GM19099 (cell line): ENCODE results near the gene ZWILCH.

Experiments used
- POLR2A ChIP-seq: IDR thresholded peaks from 3 replicates; pipeline ENCODE4 v1.6.1; 2011; ENCODE audit warnings: low read depth; ENCODE audit not compliant: insufficient read length; ENCODE audit errors: extremely low read depth

The ZWILCH gene

GRCh38 chr15:66504563-66505429, at the start of gene ZWILCH, which contains the start of gene RPL4:
Gene ZWILCH, plus strand, starts transcription at chr15:66505326. Its CDS starts 13 bp downstream, at chr15:66505339.
Gene RPL4, minus strand, starts transcription at chr15:66504855. Its CDS starts 65 bp downstream, at chr15:66504790.
- peak; percentile 97 for TF ChIP-seq POLR2A

DNA sequence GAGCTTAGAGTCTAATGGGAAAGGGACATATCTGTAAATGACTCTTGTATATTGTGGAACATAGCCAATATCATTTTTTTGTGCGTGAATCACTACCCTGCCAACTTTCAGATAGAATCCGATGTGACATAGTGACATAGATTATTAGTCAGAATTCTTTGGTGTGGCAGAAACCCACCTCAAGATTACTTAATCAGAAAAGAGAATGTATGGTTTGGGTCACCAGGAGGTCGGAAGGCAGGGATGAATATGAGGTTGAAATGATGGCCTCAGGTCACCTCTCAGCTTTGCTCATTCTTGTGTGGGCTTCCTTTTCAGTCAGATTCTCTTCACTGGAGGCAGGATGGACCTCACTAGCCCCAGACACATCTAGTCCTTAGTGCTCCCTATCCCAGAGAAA, 48.9 kb upstream of the ZWILCH start:
- TF ChIP-seq POLR2A: no peak

- TF ChIP-seq POLR2A: no peak
These were observed 45.1 kb upstream of the ZWILCH start for GRCh38 chr15:66459818-66460615.

DNA sequence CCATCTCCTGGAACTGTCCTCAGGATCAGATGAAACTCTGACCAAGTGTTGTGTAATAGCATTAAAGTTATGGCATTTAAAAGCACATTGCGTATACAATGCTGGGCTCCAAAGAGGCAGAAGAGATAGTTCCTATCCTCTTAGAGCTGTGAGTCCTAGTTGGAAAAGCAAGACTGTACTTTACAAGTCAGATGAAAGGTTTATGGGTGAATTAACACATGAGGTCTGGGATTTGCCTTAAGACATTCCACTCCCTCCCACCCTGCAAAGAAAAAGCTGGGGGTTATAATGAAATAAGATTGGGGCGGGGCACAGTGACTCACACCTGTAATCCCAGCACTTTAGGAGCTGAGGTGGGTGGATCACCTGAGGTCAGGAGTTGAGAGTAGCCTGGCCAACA, 43.2 kb upstream of the ZWILCH start:
- TF ChIP-seq POLR2A: no peak

DNA sequence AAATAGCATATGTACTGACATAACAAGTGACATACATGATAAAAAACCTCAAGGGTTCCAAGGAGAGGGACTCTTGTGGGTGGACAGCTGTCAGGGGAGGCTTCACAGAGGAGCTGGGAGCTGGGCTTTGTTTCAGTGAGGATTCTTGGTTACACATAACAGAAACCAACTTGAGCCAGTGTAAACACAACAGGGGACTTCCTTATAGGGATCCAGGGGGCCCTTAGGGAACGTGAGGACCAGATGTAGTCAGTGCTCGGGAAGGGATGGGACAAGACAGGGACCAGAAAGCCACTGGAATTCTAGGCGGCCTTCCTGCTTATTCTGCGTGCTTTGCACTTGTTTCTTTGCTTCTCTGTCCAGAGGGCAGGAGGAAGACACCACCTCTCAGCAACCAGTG, 42.5 kb upstream of the ZWILCH start:
- no peak for TF ChIP-seq POLR2A

DNA sequence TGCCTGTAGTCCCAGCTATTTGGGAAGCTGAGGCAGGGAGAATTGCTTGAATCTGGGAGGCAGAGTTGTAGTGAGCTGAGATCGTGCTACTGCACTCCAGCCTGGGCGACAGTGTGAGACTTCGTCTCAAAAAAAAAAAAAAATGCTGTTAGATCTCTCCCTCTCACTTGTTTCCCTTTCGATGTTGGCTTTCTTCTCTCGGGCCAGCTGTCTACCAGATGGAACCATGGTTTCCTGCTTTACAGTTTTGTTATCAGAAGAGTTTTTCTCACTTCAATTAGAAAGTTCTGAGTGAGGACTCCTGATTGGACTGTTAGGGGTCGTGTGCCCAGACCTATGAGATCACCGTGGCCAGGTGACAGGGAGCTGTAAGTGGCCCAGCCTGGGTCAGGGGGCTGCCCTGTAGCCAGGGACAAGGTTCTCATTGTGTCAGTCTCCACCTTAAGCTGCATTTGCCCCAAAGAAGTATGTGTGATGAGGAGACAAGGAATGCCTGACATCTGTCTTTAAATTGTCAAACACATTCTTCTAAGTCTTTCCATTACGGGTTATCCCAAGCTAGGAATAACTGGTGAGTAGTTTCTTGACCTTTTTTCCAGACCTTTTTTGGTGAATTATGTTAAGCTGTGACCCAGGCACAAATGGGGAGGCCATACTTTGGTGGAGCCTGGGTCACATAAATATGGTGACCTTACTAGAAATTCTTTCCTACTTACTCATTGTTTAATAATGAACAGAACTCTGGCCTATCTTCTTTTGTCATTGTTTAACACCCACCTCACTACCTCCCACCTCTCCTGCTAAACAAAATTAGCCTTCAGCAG, 32.7 kb upstream of the ZWILCH start:
- TF ChIP-seq POLR2A: no peak

- no peak for TF ChIP-seq POLR2A
These were observed 31.0 kb upstream of the ZWILCH start for GRCh38 chr15:66474135-66474534.

DNA sequence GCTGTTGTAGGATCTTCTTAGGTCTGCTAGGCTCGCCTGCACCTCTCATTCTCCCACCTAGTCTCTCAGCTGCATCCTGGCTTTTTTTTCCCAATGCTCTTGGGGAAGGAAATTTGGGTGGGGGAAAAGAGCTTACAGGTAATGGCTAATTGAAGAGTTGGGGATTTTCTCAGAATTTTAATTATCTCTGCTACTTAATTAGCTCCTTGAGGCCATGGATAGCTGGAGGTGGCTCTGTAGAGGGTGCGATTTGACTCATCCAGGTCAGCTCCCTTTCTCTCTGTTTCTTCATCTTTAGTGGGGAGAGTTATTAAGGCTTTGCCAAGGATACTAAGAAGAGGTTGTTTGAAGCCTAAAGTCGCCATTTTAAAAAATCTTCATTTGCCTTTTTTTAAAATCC, 30.2 kb upstream of the ZWILCH start:
- TF ChIP-seq POLR2A: no peak

DNA sequence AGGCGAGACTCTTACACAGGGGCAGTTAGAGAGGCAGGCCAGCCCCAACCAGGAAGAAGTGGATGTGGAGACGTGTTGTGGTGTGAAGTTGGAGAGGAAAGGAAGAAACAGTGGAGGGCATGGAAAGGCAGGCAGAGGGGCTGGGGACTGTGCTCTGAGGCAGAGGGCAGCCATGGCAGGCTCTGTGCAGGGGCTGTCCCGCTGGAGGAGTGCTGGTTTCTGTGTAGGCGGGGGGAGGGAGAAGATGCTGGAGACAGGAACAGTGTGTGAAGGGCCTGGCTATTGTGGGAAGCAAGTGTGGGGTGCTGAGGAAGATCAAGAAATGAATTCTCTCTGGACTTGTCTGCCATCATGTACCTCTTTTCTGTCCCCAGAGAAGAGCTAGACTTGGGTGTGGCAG, 28.6 kb upstream of the ZWILCH start:
- no peak for TF ChIP-seq POLR2A

DNA sequence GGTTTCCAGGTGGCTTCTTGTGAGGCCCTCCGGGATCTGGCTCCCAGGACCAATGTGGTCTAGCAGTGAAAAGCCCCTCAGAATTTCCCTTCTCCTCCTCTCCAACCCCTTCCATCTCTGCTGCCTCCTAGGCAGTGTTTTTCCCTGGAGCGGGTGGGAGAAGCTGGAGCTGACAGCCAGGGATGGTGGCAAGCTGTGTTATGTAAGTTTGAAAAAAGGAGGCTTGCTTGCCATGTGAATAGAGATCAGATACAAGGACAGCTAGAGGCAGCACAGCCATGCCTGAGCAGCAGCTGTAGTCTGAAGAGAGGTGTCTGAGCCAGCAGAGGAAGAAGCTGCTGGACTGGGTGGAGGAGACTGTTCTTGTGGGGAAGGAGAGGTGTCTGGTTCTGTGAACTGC, 28.1 kb upstream of the ZWILCH start:
- TF ChIP-seq POLR2A: no peak

DNA sequence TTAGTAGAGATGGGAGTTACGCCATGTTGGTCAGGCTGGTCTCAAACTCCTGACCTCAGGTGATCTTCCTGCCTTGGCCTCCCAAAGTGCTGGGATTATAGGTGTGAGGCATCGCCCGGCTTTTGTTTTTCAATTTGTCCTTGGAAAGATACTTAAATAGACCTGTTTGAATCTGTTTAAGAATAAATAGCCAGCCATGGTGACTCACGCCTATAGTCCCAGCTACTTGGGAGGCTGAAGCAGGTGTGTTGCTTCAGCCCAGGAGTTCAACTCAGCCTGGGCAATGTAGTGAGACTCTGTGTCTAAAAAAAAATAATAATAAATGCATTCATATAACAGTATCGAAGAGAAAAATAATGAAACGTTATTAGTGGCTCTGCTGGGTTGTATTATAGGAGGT, 24.9 kb upstream of the ZWILCH start:
- no peak for TF ChIP-seq POLR2A

GRCh38 chr15:66481107-66481856, 23.8 kb upstream of the ZWILCH start:
- no peak for TF ChIP-seq POLR2A

- TF ChIP-seq POLR2A: no peak
These were observed 22.6 kb upstream of the ZWILCH start for GRCh38 chr15:66482539-66482938.

DNA sequence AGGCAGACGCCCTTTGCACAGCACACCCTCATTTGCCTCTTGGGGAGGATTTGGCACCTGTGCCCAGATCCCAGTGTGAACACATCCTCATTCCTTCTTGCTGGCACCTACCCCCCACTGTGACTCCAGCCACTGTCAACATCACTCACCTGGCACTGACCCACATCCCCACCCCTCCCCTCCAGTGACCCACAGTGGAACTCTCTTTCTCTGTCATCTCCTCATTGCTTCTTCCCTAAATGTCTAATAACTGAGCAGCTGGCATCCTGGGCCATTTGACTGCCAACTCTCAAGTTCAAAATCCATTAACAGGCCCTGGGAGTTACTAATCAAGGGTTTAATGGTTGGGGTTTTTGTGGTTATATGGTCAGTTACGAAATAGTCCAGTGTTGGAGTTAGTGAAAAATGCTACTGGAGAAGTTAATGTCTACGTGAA, 22.0 kb upstream of the ZWILCH start:
- no peak for TF ChIP-seq POLR2A
